Measurements from ENCODE around the gene ERCC6L2. TPM values are rescaled to one million over a fixed set of nuclear protein-coding genes. Genes with fewer than 3 reads are reported as not detected.

Gene ERCC6L2
- total and polyA plus RNA-seq, 9 of the 15 experiments (the other 6 are each of a cell fraction or from before 2014, with no cell fraction given): 7.8 to 42.8 (median 23.6) TPM

DNA sequence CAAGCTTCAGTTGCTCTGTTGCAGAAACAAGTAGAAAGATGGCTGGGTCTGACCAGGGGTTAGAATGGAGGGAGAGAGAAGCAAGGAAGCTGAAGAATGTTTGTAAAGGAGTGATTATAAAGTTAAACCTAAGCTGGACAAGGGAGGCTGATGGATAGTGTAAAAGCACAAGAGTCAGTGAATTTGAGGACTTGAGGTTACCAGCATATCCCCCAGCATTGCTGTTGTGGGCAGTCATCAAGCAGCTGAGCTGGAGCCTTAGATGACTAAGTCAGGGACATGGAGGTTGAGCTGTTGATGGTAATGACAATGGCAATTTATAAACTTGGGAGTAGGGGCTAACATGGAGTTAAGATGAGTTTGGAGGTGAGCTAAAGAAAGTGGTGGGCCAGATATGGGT, 131.5 kb downstream of the ERCC6L2 start (continued):
- TF ChIP-seq, protein P1, sequence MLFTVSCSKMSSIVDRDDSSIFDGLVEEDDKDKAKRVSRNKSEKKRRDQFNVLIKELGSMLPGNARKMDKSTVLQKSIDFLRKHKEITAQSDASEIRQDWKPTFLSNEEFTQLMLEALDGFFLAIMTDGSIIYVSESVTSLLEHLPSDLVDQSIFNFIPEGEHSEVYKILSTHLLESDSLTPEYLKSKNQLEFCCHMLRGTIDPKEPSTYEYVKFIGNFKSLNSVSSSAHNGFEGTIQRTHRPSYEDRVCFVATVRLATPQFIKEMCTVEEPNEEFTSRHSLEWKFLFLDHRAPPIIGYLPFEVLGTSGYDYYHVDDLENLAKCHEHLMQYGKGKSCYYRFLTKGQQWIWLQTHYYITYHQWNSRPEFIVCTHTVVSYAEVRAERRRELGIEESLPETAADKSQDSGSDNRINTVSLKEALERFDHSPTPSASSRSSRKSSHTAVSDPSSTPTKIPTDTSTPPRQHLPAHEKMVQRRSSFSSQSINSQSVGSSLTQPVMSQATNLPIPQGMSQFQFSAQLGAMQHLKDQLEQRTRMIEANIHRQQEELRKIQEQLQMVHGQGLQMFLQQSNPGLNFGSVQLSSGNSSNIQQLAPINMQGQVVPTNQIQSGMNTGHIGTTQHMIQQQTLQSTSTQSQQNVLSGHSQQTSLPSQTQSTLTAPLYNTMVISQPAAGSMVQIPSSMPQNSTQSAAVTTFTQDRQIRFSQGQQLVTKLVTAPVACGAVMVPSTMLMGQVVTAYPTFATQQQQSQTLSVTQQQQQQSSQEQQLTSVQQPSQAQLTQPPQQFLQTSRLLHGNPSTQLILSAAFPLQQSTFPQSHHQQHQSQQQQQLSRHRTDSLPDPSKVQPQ (CRISPR knock-in tag; IDR thresholded peaks at IDR 0.05; ENCODE audit: borderline replicate concordance): no peak
- no peak for TF ChIP-seq KLF16 (IDR thresholded peaks at IDR 0.05)
- TF ChIP-seq PTRF (tag; IDR thresholded peaks at IDR 0.05): no peak
- TF ChIP-seq MAFF (IDR thresholded peaks at IDR 0.05; ENCODE audit: low read length): no peak
- no peak for TF ChIP-seq FOXA3 (CRISPR knock-in tag; conservative IDR thresholded peaks at IDR 0.05 in 1 of 2, IDR thresholded peaks at IDR 0.05 in 1 of 2)
- no peak for TF ChIP-seq SMARCA5 (IDR thresholded peaks at IDR 0.05)
- TF ChIP-seq ZNF551 (CRISPR knock-in tag; IDR thresholded peaks at IDR 0.05): no peak
- no peak for TF ChIP-seq NEUROD1 (IDR thresholded peaks at IDR 0.05; ENCODE audit: borderline replicate concordance, low read depth, low read length, partially characterized antibody)
- no peak for TF ChIP-seq ZNF282 (CRISPR knock-in tag; IDR thresholded peaks at IDR 0.05)

Data from K562 (cell line).